WERI-Rb-1 (cell line): Measurements from ENCODE around the gene COPZ2.

Experiments used
- DNase-seq: peaks from one replicate; pipeline ENCODE4 v3.0.0-alpha.2; 2020
- H3K27ac ChIP-seq: fragments of 250-450 bp; sonication (Bioruptor Pico); 2 replicates; pipeline ENCODE4 v1.5.1; 2020; ENCODE audit warnings: mild to moderate bottlenecking, moderate library complexity
- H3K27me3 ChIP-seq: fragments of 250-450 bp; sonication (Bioruptor Pico); 2 replicates; pipeline ENCODE4 v1.5.1; 2021; ENCODE audit warnings: mild to moderate bottlenecking, low read depth, moderate library complexity; ENCODE audit not compliant: insufficient read depth, severe bottlenecking
- H3K36me3 ChIP-seq: fragments of 250-450 bp; sonication (Bioruptor Pico); 2 replicates; pipeline ENCODE4 v1.5.1; 2020; ENCODE audit warnings: mild to moderate bottlenecking, moderate library complexity
- H3K4me3 ChIP-seq: 2 replicates; pipeline ENCODE4 v1.5.1; 2011; ENCODE audit warnings: low read depth, mild to moderate bottlenecking, control low read depth, low read length
- H3K9me3 ChIP-seq: fragments of 250-450 bp; sonication (Bioruptor Pico); 2 replicates; pipeline ENCODE4 v1.5.1; 2021; ENCODE audit warnings: mild to moderate bottlenecking, moderate library complexity; ENCODE audit not compliant: severe bottlenecking
- TF ChIP-seq, protein P1 (sequence below): IDR thresholded peaks from 2 replicates; pipeline ENCODE4 v1.5.1; 2011; ENCODE audit warnings: low read depth, mild to moderate bottlenecking, control low read depth, inconsistent platforms, low read length

Gene COPZ2

DNA sequence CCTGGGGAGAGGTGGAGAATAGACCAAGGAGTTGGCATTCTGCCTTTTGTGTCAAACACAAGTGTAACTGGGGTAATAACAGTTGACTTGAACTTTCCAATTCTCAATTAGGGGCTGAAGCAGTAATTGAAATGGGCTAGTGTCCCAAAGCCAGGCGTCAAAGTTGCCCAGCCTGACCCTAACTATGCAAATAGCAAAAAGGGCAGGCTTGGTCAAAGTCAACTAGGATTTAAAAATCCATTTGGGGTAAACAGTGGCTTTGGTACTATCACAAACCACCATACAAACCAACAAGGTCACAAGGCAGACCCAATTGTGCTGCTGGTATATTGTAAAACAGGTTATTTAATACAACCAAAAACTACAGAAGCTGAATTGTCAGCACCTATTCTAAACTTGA is 28.6 kb upstream of the COPZ2 start:
- Histone ChIP-seq H3K9me3 (no peaks in the 10 kb centered on the region), H3K27me3 (no peaks in the 10 kb centered on the region), H3K4me3 (no peak overlapping the region), H3K36me3 (peaks cover 85% of the 10 kb centered on the region), H3K27ac (no peak overlapping the region)
- DNase-seq, result no peak
- TF ChIP-seq, protein P1, sequence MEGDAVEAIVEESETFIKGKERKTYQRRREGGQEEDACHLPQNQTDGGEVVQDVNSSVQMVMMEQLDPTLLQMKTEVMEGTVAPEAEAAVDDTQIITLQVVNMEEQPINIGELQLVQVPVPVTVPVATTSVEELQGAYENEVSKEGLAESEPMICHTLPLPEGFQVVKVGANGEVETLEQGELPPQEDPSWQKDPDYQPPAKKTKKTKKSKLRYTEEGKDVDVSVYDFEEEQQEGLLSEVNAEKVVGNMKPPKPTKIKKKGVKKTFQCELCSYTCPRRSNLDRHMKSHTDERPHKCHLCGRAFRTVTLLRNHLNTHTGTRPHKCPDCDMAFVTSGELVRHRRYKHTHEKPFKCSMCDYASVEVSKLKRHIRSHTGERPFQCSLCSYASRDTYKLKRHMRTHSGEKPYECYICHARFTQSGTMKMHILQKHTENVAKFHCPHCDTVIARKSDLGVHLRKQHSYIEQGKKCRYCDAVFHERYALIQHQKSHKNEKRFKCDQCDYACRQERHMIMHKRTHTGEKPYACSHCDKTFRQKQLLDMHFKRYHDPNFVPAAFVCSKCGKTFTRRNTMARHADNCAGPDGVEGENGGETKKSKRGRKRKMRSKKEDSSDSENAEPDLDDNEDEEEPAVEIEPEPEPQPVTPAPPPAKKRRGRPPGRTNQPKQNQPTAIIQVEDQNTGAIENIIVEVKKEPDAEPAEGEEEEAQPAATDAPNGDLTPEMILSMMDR, result no peak

DNA sequence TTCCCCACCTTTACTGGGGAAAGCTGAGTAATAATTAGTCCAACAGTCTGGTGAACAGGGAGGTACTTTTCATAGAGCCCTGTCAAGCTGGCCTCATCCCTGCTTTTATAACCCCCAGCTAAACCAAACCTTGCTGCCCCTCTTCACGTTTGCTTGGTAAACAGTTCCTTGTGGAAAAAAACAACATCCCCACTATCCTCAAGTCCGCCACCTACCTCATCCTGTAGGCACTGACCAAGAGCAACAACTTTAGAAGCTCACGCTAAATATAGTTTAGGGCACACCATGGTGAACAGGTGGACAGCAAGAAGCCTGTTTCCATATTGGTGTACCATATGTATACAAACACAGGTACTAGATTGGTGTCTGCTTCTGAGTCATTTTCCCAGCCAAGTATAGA is 27.0 kb upstream of the COPZ2 start:
- TF ChIP-seq, protein P1, result no peak
- H3K9me3 ChIP-seq, result no peaks in the 10 kb centered on the region
- H3K27me3 ChIP-seq, result no peaks in the 10 kb centered on the region
- no peak overlapping the region for H3K4me3 ChIP-seq
- peaks cover 88% of the 10 kb centered on the region for H3K36me3 ChIP-seq
- DNase-seq, result no peak
- no peak overlapping the region for H3K27ac ChIP-seq

DNA sequence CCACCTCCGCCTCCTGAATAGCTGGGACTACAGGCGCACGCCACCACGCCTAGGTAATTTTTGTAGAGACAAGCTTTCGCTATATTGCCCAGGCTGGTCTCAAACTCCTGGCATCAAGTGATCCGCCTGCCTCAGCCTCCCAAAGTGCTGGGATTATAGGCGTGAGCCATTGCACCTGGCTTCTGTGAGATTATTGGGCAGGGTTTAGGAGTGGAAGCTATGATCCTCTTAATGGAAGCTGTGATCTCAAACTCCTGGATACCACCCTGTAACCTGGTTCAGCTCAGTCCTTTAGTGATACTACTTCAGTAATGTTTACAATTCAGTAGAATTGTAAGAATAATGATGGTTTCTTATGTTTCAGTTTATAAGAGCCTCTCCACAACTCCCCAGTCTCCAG is 24.7 kb upstream of the COPZ2 start:
- DNase-seq, result peak; percentile 69
- TF ChIP-seq, protein P1, result no peak
- Histone ChIP-seq H3K4me3 (no peak overlapping the region), H3K36me3 (peaks cover 88% of the 10 kb centered on the region), H3K27me3 (no peaks in the 10 kb centered on the region), H3K27ac (peak overlapping the region; percentile 24), H3K9me3 (no peaks in the 10 kb centered on the region)

DNA sequence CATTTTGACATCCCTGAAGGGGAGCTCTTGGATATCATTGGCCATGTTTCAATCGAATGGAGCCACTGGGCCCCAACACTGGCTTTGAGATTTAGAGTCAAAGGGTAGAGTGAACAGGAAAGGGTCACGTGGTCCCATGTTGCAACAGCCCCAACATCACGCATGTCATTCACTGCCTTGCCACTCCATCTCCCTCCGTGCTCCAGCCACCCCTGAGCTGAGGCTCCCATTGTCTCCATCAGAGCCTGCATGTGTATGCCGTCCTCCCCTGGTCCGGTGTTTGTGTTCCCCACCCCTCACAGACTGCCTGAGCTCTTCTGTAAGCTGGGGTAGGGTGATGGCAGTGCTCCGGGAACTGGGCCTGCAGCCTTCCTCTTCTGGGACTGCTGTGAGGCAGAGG is 22.7 kb upstream of the COPZ2 start:
- Histone ChIP-seq H3K27ac (0 out of 2 replicates have a peak overlapping the region, but pooled peaks have one; percentile 20), H3K36me3 (peaks cover 92% of the 10 kb centered on the region)
- TF ChIP-seq, protein P1, result no peak

DNA sequence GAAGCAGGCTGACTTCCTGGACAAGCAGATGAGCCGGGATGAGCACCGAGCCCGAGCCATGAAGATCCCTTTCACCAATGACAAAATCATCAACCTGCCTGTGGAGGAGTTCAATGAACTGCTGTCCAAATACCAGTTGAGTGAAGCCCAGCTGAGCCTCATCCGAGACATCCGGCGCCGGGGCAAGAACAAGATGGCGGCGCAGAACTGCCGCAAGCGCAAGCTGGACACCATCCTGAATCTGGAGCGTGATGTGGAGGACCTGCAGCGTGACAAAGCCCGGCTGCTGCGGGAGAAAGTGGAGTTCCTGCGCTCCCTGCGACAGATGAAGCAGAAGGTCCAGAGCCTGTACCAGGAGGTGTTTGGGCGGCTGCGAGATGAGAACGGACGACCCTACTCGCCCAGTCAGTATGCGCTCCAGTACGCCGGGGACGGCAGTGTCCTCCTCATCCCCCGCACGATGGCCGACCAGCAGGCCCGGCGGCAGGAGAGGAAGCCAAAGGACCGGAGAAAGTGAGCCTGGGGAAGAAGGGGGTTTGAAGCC is 21.6 kb upstream of the COPZ2 start:
- H3K27me3 ChIP-seq, result no peaks in the 10 kb centered on the region
- no peak for DNase-seq
- no peak overlapping the region for H3K4me3 ChIP-seq
- peaks cover 90% of the 10 kb centered on the region for H3K36me3 ChIP-seq
- H3K9me3 ChIP-seq, result no peaks in the 10 kb centered on the region
- no peak overlapping the region for H3K27ac ChIP-seq
- TF ChIP-seq, protein P1, result no peak

More for the DNA sequence above, 22.7 kb upstream of the COPZ2 start:
- Histone ChIP-seq H3K27me3 (no peaks in the 10 kb centered on the region), H3K9me3 (no peaks in the 10 kb centered on the region), H3K4me3 (no peak overlapping the region)
- no peak for DNase-seq
